Ishikawa (cell line): Measurements from ENCODE around the gene HOXC6.

ENCODE experiments used
- EGR1 ChIP-seq: IDR thresholded peaks from 2 replicates; pipeline ENCODE4 v1.6.1; 2012
- TF ChIP-seq, protein P1 (sequence below): IDR thresholded peaks from 2 replicates; pipeline ENCODE4 v1.6.1; 2012

DNA sequence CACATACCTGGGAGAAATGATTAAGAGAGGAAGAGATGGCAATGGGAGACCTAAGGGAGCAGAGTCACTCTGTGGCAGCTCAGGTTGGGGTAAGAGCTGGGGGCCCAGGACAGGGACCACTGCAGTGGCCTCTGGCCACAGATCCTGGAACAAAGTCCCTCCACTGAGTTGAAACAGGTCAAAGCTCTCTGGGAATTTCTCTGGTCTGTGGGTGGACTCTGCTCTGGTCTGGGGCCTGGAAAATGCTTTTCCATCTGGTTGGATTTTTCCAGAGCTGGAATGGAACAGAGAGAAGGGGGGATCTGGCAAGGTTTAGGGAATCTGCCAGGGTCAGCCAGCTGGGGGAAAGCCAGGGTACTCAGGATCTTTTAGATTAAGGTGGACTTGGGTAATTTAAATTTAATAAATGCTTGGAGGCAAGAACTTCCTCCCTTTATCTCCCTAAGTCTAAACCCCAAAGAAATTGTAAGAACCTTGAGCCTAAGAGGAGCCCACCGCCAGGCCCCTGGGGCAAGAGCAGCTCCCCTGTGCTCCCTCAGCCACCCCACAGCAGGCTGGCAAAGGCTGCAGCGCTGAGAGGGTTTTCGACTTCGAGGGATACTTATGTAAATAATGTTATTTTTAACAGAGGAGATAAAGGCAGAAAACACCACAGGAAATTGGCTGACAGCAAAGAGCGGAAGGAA, 39.6 kb upstream of the HOXC6 start:
- TF ChIP-seq, protein P1, sequence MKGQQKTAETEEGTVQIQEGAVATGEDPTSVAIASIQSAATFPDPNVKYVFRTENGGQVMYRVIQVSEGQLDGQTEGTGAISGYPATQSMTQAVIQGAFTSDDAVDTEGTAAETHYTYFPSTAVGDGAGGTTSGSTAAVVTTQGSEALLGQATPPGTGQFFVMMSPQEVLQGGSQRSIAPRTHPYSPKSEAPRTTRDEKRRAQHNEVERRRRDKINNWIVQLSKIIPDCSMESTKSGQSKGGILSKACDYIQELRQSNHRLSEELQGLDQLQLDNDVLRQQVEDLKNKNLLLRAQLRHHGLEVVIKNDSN, result no peak
- TF ChIP-seq EGR1, result no peak
